Astrocyte (in vitro differentiated cells and primary cell): ENCODE results near the gene FRMD3.

Source experiments
- EZH2 ChIP-seq: IDR thresholded peaks from 2 replicates; pipeline ENCODE4 v1.6.1; 2012; ENCODE audit warnings: mild to moderate bottlenecking, low read length, inconsistent platforms; ENCODE audit not compliant: insufficient read depth
- TF ChIP-seq, protein P1 (sequence below): IDR thresholded peaks from 2 replicates; pipeline ENCODE4 v1.5.1; 2011; ENCODE audit warnings: low read depth, mild to moderate bottlenecking, inconsistent platforms, low read length, moderate library complexity; ENCODE audit not compliant: insufficient read depth

DNA sequence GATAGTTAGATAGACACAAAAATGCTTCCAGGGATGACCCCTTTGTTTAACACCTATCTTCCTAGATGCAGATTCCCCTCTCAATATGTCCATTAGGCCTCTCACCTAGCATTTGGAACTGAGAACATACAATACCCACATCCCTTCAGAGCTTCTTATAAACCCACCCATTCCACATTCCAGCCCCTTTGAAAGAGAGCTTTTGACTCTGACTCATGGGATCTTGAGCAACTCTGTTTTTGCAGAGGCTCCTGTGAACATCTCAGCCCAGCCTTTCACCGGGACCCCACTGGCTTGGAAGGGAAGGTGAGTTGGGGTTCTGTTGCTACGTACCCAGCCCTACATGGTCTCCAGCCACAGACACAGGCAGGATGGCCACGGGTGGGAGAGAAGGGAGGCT lies 195.5 kb downstream of the FRMD3 start:
- TF ChIP-seq, protein P1, sequence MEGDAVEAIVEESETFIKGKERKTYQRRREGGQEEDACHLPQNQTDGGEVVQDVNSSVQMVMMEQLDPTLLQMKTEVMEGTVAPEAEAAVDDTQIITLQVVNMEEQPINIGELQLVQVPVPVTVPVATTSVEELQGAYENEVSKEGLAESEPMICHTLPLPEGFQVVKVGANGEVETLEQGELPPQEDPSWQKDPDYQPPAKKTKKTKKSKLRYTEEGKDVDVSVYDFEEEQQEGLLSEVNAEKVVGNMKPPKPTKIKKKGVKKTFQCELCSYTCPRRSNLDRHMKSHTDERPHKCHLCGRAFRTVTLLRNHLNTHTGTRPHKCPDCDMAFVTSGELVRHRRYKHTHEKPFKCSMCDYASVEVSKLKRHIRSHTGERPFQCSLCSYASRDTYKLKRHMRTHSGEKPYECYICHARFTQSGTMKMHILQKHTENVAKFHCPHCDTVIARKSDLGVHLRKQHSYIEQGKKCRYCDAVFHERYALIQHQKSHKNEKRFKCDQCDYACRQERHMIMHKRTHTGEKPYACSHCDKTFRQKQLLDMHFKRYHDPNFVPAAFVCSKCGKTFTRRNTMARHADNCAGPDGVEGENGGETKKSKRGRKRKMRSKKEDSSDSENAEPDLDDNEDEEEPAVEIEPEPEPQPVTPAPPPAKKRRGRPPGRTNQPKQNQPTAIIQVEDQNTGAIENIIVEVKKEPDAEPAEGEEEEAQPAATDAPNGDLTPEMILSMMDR = no peak
- TF ChIP-seq EZH2 = no peak
